C4-2B (cell line): ENCODE data around the gene GNMT.

Experiments
- ZFX ChIP-seq: fragments of 450-650 bp; IDR thresholded peaks from 2 replicates; pipeline ENCODE4 v1.6.1; 2017
- TF ChIP-seq, protein P1 (sequence below): fragments of 450-650 bp; conservative IDR thresholded peaks from 2 replicates; pipeline ENCODE4 v1.5.1; 2017; ENCODE audit warnings: mild to moderate bottlenecking

DNA sequence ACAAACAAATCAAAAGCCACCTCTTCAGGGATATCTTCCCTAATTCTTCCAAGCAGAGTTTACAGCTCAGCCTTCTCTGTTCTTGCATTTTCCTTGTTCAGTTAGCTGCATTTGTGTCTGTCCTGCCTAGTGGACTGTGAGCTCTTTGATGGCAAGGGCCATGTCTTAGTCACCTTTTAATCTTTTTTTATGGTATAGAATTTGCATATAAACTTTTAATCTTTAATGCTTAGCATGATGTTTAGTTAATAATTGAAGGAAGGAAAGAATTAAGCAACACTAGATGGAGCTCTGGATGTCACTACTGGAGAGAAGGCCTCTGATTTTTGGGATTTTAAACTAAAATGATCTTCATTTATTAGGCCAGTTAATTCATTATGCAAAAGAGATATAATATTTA, 36.0 kb downstream of the GNMT start:
- TF ChIP-seq, protein P1, sequence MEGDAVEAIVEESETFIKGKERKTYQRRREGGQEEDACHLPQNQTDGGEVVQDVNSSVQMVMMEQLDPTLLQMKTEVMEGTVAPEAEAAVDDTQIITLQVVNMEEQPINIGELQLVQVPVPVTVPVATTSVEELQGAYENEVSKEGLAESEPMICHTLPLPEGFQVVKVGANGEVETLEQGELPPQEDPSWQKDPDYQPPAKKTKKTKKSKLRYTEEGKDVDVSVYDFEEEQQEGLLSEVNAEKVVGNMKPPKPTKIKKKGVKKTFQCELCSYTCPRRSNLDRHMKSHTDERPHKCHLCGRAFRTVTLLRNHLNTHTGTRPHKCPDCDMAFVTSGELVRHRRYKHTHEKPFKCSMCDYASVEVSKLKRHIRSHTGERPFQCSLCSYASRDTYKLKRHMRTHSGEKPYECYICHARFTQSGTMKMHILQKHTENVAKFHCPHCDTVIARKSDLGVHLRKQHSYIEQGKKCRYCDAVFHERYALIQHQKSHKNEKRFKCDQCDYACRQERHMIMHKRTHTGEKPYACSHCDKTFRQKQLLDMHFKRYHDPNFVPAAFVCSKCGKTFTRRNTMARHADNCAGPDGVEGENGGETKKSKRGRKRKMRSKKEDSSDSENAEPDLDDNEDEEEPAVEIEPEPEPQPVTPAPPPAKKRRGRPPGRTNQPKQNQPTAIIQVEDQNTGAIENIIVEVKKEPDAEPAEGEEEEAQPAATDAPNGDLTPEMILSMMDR, result no peak
- no peak for TF ChIP-seq ZFX
